Measurements from ENCODE around the gene CERS4. TPM values are rescaled to one million over a fixed set of nuclear protein-coding genes. Genes with fewer than 3 reads are reported as not detected.

Gene CERS4
- polyA plus RNA-seq, 1 donor from 2014 or later: 59.3 TPM

GRCh38 chr19:8307400-8307964 is 98.3 kb downstream of the CERS4 start:
- H4K20me1 ChIP-seq (ENCODE audit: insufficient read depth): no peaks in the 10 kb centered on the region
- H3K27me3 ChIP-seq (ENCODE audit: insufficient read depth, low read depth, low read length): no peaks in the 10 kb centered on the region
- TF ChIP-seq EP300 (conservative IDR thresholded peaks at IDR 0.05; ENCODE audit: poor library complexity, severe bottlenecking) (peak; percentile 14), TAF1 (IDR thresholded peaks at IDR 0.05; ENCODE audit: low read depth) (no peak)
- TF ChIP-seq, protein P1, sequence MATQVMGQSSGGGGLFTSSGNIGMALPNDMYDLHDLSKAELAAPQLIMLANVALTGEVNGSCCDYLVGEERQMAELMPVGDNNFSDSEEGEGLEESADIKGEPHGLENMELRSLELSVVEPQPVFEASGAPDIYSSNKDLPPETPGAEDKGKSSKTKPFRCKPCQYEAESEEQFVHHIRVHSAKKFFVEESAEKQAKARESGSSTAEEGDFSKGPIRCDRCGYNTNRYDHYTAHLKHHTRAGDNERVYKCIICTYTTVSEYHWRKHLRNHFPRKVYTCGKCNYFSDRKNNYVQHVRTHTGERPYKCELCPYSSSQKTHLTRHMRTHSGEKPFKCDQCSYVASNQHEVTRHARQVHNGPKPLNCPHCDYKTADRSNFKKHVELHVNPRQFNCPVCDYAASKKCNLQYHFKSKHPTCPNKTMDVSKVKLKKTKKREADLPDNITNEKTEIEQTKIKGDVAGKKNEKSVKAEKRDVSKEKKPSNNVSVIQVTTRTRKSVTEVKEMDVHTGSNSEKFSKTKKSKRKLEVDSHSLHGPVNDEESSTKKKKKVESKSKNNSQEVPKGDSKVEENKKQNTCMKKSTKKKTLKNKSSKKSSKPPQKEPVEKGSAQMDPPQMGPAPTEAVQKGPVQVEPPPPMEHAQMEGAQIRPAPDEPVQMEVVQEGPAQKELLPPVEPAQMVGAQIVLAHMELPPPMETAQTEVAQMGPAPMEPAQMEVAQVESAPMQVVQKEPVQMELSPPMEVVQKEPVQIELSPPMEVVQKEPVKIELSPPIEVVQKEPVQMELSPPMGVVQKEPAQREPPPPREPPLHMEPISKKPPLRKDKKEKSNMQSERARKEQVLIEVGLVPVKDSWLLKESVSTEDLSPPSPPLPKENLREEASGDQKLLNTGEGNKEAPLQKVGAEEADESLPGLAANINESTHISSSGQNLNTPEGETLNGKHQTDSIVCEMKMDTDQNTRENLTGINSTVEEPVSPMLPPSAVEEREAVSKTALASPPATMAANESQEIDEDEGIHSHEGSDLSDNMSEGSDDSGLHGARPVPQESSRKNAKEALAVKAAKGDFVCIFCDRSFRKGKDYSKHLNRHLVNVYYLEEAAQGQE (IDR thresholded peaks at IDR 0.05; ENCODE audit: borderline replicate concordance): peak; percentile 12
- peaks cover 17% of the 10 kb centered on the region for H3K79me2 ChIP-seq (replicated peaks; ENCODE audit: insufficient read depth, low read length)
- peak overlapping the region; percentile 84 for H3K9ac ChIP-seq (ENCODE audit: low read length)
- no peaks in the 10 kb centered on the region for H3K9me3 ChIP-seq (ENCODE audit: low read length)
- H3F3A ChIP-seq (ENCODE audit: insufficient read depth, low read length, poor library complexity, severe bottlenecking): no peaks in the 10 kb centered on the region
- H3K4me2 ChIP-seq (ENCODE audit: low read length): peak overlapping the region; percentile 97
- no peaks in the 10 kb centered on the region for H3K9me2 ChIP-seq (ENCODE audit: insufficient read depth, low read length)
- peak overlapping the region; percentile 81 for H3K27ac ChIP-seq (ENCODE audit: low read length)
- H3K4me3 ChIP-seq (ENCODE audit: low read length): peak overlapping the region; percentile 83
- H2AFZ ChIP-seq (ENCODE audit: low read depth, low read length): peak overlapping the region; percentile 92
- no peaks in the 10 kb centered on the region for H3K36me3 ChIP-seq (ENCODE audit: insufficient read depth, low read length)

DNA sequence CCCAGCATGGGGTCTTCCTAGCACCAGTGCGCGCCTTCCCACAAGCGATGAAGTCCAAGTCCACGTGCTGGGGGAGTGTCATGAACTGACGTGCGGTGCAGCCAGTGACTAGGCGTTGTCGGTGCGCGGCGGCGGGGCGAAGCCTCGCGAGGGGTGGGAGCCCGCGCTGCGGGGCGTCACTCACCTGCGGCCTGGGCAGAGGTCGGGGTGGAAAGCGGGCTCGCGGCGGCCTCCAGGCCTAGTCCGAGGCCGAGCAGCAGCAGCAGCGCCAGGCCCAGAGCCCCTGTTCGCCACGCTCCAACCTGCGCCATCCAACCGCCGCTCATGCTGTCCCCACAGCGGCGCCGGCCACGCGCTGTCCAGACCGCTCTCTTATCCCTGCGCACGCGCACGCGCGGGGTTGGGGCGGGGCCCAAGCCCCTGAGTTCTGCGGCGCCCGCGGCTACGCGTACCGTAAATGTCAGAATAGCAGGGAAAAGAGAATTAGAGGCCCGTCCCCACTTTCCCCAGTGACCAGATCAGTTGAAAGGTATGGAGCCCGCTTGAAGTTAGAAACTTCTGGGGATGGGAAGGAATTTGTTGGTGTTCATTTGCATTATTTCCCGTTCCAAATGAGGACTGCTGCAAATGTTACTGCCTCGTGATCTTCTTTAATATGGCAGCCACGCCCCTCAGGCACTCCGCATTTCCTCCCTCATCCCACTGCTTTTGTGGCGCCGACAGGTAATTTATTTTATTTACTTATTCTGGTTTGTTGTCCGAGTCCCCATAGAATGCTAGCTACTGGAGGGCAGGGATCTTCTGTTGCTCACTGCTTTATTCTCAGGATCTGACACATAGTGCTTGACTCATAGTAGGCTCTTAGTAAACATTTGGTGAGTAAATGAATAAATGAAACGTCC is 99.0 kb downstream of the CERS4 start, which contains the start of gene CD320:
CD320 (minus strand) TSS at position 394 of the 902 bp plus-strand sequence; CDS start at position 326, 68 bp downstream.
- Histone ChIP-seq H3K9ac (ENCODE audit: low read length) (peak within 1 kb of the TSS; percentile 84), H3K4me2 (ENCODE audit: low read length) (peak within 1 kb of the TSS; percentile 97), H3K4me3 (ENCODE audit: low read length) (peak within 1 kb of the TSS; percentile 83), H2AFZ (ENCODE audit: low read depth, low read length) (peak within 1 kb of the TSS; percentile 92), H3K9me3 (ENCODE audit: low read length) (no peaks in the 10 kb centered on the region), H3K27ac (ENCODE audit: low read length) (peak within 1 kb of the TSS; percentile 81), H3K36me3 (ENCODE audit: insufficient read depth, low read length) (no peaks in the 10 kb centered on the region), H3K27me3 (ENCODE audit: insufficient read depth, low read depth, low read length) (no peaks in the 10 kb centered on the region), H3F3A (ENCODE audit: insufficient read depth, low read length, poor library complexity, severe bottlenecking) (no peaks in the 10 kb centered on the region), H3K79me2 (replicated peaks; ENCODE audit: insufficient read depth, low read length) (peaks cover 17% of the 10 kb centered on the region), H4K20me1 (ENCODE audit: insufficient read depth) (no peaks in the 10 kb centered on the region), H3K9me2 (ENCODE audit: insufficient read depth, low read length) (no peaks in the 10 kb centered on the region)
- TF ChIP-seq EP300 (conservative IDR thresholded peaks at IDR 0.05; ENCODE audit: poor library complexity, severe bottlenecking) (peak; percentile 29), MXI1 (conservative IDR thresholded peaks at IDR 0.05; ENCODE audit: poor library complexity, severe bottlenecking) (peak; percentile 98), POLR2AphosphoS5 (IDR thresholded peaks at IDR 0.05) (peak; percentile 81), SMC3 (conservative IDR thresholded peaks at IDR 0.05; ENCODE audit: poor library complexity) (no peak)
- TF ChIP-seq, protein P1 (IDR thresholded peaks at IDR 0.05; ENCODE audit: borderline replicate concordance): peak; percentile 56

Data from neural cell (in vitro differentiated cells).